Retina (tissue), 1 donor: ENCODE data around the gene DDX11.
"Not testable (repeated sequence)": the region's sequence is repeated elsewhere in the genome, so short reads cannot be mapped to it uniquely, and the experiment has no call there.

Source experiments
- DNase-seq: peaks from one replicate; pipeline ENCODE4 v3.0.0-alpha.2; 2016

The DDX11 gene

DNA sequence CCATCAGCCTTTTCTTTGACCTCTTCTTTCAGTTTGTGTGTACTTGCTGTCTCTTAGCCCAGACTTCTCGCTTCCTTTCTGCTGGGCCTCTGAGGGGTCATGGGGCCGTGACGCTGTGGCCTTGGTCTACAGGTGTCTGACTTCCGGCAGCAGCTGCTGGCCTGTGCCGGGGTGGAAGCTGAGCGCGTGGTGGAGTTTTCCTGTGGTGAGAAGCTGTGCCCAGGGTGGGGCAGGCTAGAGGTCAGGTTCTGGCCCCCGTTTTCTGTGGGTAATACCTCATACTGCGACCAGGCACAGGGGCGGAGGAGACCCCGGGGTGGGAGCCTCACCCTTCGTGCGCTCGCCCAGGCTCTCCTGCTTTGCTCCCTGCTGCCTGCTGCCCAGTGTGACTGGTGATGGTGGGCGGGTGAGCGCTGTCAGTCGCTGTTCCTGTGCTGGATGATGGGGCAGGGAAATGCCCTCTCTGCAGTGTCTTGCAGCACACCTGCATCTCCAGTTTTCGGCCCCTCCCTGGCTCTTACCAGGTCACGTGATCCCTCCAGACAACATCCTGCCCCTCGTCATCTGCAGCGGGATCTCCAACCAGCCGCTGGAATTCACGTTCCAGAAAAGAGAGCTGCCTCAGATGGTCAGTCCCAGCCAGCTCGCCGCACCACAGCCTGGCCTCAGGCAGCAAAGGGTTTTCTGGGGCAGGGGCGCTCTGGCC, 27.0 kb downstream of the DDX11 start:
- DNase-seq = not testable (repeated sequence)

DNA sequence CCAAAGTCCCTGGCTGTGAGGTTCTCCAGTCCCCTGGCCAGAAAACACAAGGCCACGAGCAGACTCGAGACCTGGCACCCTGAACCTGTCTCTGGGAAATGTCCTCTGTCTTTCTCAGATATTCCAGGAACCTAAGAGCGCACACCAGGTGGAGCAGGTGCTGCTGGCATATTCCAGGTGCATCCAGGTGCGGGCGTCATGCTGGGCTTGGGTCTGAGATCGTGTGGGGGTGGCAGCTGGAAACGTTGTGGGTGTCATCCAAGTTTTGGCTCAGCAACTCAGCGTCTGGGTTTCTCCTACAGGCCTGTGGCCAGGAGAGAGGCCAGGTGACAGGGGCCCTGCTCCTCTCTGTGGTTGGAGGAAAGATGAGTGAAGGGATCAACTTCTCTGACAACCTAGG, 28.5 kb downstream of the DDX11 start:
- not testable (repeated sequence) for DNase-seq

DNA sequence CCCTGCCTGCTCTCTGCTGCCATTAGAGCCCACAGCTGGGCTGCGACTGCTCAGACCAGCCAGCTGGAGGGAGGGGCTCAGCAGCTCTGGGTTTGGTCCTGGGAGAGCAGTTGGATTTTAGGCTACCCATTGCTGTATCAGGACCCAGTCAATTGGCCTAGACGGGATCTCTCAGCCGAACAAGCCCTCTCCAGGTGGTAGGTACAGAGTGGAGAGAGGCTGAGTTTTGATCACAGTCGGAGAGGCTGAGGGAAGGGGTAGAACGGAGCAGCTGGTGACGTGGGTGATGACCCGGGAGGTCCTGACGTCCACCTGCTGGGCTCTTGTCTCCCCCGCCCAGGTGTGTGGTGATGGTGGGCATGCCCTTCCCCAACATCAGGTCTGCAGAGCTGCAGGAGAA, 28.9 kb downstream of the DDX11 start:
- not testable (repeated sequence) for DNase-seq

DNA sequence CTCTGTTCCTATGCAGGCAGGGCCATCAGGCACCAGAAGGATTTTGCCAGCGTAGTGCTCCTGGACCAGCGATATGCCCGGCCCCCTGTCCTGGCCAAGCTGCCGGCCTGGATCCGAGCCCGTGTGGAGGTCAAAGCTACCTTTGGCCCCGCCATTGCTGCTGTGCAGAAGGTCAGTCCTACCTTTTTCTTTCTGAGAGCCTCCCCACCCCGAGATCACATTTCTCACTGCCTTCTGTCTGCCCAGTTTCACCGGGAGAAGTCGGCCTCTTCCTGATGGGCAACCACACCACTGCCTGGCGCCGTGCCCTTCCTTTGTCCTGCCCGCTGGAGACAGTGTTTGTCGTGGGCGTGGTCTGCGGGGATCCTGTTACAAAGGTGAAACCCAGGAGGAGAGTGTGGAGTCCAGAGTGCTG, 29.9 kb downstream of the DDX11 start:
- DNase-seq = not testable (repeated sequence)

DNA sequence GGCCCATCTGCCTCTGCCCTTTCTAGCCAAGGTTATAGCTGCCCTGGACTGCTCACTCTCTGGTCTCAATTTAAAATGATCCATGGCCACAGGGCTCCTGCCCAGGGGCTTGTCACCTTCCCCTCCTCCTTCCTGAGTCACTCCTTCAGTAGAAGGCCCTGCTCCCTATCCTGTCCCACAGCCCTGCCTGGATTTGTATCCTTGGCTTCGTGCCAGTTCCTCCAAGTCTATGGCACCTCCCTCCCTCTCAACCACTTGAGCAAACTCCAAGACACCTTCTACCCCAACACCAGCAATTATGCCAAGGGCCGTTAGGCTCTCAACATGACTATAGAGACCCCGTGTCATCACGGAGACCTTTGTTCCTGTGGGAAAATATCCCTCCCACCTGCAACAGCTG, 30.6 kb downstream of the DDX11 start:
- not testable (repeated sequence) for DNase-seq

DNA sequence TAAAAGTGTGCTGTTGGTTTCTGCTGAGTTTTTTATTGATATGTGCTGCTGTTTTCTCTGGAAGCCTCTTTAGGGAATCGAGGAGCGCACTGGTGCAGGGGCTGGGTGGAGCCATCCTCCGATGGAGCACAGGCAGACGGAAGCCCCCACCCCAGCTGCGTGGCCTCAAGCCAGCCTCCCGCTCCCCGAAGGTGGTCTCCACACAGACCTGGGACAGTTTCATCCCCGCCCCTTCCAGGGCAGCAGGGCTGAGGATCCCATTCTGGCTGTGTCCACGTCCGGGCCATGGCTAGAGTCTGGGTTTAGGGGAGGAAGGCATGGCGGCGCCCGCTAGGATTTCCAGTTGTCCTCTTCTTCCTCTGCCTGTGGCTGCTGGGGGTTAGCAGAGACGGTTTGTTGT, 31.1 kb downstream of the DDX11 start:
- not testable (repeated sequence) for DNase-seq

DNA sequence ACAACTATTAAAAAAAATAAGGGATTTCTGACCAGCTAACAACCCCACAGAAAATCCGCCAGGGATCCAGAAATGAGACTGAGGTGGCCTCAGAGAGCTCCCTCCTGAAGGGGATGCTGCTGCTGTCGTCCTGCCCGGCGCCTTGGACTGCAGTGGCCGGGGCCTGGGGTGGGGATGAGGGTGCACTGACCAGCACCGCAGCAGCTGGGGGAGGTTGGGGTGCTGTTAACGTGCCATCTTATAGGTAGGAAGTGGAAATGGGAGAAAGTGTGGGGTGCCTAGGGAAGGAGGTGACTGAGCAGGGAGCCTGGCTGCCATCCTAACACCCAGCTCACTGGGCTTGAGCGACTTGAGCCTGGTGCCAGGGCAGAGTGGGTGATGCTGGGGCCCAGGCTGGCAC, 32.0 kb downstream of the DDX11 start:
- no peak for DNase-seq

DNA sequence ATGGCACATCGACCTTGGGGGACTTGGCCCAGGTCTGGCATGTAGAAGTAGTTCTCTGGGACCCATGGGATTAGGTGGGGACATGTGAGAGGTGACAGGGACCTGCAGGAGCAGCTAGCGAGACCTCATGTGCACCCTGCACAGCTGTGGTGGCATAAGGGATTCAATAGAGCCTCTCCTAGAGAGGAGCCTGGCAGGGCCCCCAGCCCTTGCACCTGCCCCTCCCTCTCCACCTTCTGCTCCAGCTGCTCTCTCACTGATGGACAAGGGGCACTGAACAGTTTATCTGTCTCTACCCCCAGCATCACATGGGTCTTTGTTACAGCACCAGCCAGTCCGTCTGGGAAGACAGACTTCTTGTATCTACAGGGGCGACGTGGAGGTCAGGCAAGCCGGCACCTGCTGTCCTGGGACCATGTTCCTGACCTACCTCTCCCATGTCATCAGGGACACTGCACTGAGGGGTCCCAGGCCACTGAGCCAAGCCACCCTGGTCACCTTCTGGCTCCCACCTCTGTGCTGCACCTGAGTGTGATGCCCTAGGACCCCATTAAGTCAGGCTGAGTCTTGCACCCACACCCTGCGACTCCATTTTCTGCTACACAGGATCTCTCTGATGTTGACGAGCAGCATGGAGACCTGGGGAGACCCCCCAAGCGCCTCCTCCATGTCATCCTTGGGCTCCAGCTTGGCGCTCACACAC, 32.6 kb downstream of the DDX11 start:
- DNase-seq = no peak

DNA sequence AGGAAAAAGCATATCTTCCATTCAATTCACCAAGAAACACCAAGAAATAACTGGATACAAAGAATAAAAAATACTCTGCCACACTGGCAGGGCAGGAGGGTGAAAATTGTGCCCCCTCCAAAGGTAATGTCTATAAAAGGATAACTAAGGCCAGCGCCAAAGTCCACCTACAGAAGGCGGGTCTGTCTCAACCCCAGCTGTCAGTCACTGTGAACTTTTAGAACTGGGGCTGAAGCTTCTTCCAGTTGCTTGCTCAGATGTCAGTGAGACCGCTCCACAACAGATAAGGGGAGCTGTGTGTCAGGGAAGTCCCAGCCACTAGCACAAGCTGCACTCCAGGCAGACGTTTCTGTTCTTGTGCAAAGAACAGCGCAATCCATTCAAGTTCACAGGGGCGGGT, 36.1 kb downstream of the DDX11 start:
- not testable (repeated sequence) for DNase-seq

DNA sequence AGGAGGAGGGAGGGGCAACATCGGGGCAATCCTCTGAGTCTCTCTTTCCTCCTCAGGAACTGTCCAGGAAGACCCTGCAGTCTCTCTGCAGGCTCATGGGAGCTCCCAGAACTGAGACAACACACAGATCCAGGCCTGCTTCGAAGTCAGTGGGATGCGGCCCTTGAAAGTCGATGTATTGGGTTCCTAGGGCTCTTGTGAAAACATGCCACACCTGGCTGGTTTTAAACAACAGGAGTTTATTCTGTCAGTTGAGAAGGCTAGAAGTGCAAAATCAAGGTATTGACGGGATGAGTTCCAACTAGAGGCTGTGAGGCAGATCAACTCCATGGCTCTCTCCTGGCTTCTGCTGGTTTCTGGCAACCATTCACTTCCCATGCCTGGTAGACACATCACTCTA, 36.6 kb downstream of the DDX11 start:
- not testable (repeated sequence) for DNase-seq

DNA sequence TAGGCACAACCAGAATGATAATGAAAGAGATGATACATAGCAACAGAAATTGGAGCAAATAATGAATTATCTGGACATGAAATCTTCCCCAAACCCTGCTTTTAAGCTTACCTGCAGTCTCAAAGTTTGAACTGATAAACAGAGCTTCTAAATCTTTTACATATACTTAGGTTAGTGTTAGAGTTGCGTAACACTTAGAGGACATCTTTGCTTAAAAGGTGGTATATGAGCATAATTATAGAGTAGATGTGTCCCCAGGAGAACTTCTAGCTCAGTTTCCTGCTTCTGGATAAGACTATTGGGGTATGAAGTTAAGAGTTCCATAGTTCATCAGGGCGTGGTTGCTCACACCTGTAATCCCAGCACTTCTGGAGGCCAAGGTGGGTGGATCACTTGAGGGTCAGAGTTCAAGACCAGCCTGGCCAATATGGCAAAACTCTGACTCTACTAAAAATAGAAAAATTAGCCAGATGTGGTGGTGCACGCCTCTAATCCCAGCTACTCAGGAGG, 41.5 kb downstream of the DDX11 start:
- not testable (repeated sequence) for DNase-seq

DNA sequence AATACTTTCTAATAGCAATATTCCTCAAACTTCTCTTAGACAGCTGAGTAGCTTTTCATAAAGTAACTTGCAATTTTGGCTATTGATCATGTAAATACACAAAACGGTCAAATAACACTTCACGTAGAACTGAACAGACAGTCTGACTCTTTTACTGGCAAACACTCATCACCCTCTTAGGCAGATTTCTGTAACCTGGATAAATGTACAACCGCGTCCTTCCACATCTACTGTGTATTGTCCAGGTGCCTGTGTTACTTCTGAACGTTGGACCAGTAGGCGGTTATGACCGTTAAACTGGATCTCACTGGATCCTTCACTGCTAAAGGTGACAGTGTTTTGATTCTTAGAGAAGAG, 43.2 kb downstream of the DDX11 start:
- not testable (repeated sequence) for DNase-seq

DNA sequence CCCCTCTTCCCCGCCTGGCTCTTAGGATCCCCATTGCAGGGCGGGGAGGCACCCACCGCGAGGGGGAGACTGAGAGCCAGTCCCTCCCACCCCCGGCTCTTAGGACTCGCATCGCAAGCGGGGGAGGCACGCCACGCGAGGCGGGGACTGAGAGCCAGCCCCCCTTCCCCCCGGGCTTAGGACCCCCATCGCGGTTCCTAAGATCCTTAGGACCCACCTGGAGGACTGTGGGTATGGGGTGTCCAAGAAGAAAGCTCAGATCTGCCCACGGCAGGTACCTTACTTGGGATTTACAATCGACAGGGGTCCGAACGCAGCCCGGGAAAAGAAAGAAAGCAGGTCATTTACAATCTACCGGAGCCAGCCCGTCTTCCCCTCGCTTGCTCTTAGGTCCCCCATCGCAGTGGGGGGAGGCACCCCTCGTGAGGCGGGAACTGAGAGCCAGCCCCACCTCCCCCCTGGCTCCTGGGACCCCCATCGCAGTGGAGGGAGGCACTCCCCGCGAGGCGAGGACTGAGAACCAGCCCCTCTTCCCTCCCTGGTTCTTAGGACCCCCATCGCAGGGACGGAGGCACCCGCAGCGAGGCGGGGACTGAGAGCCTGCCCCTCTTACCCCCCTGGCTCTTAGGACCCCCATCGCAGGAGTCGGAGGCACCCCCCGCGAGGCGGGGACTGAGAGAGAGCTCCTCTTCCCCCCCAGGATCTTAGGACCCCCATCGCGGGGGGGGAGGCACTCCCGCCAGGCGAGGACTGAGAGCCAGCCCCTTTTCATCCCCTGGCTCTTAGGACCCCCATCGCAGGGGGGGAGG, 43.7 kb downstream of the DDX11 start:
- DNase-seq = peak; percentile 82

DNA sequence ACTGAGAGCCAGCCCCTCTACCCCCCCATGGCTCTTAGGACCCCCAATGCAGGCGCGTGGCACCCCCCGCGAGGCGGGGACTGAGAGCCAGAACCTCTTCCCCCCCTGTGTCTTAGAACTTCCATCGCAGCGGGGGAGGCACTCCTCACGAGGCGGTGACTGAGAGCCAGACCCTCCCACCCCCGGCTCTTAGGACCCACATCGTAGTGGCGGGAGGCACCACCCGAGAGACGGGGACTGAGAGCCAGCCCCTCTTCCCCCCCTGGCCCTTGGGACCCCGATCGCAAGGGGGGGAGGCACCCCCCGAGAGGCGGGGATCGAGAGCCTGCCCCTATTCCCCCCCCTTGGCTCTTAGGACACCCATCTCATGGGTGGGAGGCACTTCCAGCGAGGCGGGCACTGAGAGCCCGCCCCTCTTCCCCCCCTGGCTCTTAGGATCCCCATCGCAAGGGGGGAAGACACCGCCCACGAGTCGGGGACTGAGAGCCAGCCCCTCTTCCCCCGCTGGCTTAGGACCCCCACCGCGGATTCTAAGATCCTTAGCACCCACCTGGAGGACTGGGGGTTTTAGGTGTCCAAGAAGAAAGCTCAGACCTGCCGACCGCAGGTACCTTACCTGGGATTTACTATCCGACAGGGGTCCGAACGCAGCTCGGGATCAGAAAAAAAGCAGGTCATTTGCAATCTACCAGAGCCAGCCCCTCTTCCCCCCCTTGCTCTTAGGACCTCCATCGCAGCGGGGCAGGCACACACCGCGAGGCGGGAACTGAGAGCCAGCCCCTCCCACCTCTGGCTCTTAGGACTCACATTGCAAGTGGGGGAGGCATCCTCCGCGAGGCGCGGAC, 44.9 kb downstream of the DDX11 start:
- DNase-seq = peak; percentile 73

DNA sequence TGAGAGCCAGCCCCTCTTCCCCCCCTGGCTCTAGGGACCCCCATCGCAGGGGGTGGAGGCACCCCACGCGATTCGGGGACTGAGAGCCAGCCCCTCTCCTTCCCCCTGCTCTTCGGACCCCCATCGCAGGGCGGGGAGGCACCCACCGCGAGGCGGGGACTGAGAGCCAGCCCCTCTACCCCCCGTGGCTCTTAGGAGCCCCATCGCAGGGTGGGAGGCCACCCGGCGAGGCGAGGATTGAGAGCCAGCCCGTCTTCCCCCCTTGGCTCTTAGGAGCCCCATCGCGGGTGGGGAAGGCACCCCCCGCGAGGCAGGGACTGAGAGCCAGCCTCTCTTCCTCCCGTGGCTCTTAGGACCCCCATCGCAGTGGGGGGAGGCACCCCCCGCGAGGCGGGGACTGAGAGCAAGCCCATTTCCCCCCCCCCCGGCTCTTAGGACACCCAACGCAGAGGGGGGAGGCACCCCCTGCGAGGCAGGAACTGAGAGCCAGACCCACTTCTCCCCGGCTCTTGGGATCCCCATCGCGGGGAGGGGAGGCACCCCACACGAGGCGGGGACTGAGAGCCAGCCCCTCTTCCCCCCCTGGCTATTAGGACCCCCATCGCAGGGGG, 45.6 kb downstream of the DDX11 start:
- no peak for DNase-seq

DNA sequence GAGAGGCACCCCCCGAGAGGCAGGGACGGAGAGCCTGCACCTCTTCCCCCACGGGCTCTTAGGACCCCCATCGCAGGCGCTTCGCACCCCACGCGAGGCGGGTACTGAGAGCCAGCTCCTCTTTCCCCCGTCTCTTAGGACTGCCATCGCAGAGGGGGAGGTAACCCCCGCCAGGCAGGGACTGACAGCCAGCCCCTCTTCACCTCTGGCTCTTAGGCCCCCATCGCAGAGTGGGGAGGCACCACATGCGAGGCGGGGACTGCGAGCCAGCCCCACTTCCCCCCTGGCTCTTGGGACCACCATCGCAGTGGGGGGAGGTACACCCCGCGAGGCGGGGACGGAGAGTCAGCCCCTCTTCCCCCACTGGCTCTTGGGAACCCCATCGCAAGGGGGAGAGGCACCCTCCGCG, 46.1 kb downstream of the DDX11 start:
- DNase-seq = no peak

DNA sequence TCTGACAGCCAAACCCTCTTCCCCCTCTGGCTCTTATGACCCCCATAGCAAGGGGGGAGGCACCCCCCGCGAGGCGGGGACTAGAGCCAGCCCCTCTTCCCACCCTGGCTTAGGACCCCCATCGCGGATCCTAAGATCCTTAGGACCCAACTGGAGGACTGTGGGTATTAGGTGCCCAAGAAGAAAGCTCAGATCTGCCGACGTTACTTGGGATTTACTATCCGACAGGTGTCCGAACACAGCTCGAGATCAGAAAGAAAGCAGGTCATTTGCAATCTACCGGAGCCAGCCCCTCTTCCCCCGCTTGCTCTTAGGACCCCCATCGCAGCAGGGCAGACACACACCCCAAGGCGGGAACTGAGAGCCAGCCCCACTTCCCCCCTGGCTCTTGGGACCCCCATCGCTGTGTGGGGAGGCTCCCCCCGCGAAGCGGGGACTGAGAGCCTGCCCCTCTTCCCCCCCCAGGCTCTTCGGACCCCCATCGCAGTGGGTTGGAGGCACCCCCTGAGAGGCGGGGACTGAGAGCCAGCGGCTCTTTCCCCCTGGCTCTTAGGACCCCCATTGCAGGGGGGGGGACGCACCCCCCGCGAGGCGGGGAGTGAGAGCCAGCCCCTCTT, 46.8 kb downstream of the DDX11 start:
- DNase-seq = peak; percentile 30

DNA sequence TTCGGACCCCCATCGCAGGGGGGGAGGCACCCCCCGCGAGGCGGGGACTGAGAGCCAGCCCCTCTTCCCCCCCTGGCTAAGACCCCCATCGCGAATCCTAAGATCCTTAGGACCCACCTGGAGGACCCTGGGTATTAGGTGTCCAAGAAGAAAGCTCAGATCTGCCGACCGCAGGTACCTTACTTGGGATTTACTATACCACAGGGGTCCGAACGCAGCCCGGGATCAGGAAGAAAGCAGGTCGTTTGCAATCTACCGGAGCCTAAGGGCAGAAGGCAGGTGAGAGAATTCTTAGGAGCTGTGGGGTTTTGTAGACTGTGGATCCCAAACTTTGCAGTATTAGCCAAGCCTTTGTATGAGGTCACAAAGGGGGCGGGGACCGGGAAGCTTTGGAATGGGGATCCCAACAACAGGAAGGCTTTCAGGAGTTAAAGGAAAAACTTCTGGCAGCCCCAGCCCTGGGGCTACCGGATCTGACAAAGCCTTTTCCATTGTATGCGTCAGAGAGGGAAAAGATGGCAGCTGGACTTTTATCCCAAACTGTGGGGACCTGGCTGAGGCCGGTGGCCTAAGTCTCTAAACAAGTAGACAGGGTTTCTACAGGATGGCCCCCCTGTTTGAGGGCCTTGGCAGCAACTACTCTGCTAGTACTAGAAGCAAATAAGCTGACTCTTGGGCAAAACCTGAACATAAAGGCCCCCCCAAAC, 47.5 kb downstream of the DDX11 start:
- DNase-seq = peak; percentile 19

DNA sequence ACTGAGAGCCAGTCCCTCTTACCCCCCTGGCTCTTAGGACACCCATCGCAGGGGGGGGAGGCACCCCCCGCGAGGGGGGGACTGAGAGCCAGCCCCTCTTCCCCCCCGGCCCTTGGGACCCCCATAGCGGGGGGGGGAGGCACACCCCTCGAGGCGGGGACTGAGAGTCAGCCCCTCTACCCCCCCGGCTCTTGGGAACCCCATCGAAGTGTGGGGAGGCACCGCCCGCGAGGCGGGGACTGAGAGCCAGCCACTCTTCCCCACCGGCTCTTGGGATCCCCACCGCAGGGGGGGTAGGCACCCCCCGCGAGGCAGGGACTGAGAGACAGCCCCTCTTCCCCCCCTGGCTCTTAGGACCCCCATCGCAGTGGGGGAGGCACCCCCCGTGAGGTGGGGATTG, 48.8 kb downstream of the DDX11 start:
- DNase-seq = no peak

DNA sequence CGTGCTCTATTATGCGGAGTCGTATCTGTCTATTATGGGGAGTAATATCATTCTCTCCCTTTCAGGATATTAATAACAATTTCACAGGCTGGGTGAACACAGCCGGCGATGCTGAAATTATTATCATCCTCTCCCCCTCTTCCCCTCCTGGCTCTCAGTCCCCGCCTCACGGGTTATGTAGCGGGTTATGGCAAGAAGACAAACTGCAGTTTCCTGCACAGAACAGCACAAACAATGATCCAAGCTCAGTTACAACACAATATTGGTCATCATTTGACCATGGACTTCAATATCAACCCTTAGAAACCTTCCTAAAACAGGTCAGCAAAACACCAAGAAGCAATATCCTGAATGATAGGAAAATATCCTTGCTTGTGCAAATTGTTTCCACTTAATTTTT, 50.5 kb downstream of the DDX11 start:
- not testable (repeated sequence) for DNase-seq

DNA sequence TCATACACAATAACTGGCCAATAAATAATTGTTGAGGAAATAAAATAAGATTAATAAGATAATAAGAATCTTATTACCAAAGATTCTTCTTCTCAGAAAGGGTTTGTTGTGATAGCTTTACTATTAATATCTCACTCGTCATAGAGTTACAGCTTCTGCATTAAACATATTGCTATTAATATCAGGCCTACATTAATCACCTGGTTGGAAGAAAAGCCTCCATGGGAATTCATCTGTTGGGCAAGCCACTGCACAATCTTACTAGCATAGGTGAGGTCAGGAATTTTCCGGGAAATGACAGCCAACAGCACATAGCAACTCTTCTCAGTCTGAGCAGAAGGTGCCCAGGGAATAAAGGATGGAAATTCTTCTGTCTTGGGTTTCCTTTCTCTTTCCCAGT, 51.5 kb downstream of the DDX11 start:
- not testable (repeated sequence) for DNase-seq
